GM19397 (cell line): Measurements from ENCODE around the gene AKNAD1.
"Not testable (repeated sequence)": the region's sequence is repeated elsewhere in the genome, so short reads cannot be mapped to it uniquely, and the experiment has no call there.

Experiments used
- ATAC-seq: cut with Tn5 transposase; IDR thresholded peaks from one replicate; pipeline ENCODE4 v1.9.1; 2021; ENCODE audit warnings: mild to moderate bottlenecking, moderate library complexity; ENCODE audit not compliant: unreplicated experiment

Gene AKNAD1

GRCh38 chr1:108856994-108857393, at the start of gene AKNAD1:
Gene AKNAD1, minus strand, starts transcription at chr1:108857094. Its CDS starts 4,430 bp downstream, at chr1:108852664.
- no peak for ATAC-seq

- no peak for ATAC-seq
Observed at GRCh38 chr1:108901106-108901505, 44.2 kb upstream of the AKNAD1 start.

- no peak for ATAC-seq
Observed at GRCh38 chr1:108897865-108898720, 41.2 kb upstream of the AKNAD1 start.

- ATAC-seq = no peak
Observed at GRCh38 chr1:108896146-108897145, 39.6 kb upstream of the AKNAD1 start.

GRCh38 chr1:108893141-108893530, 36.2 kb upstream of the AKNAD1 start:
- ATAC-seq = no peak

GRCh38 chr1:108892356-108893140, 35.7 kb upstream of the AKNAD1 start:
- ATAC-seq = no peak

- ATAC-seq = no peak
Observed at GRCh38 chr1:108889706-108890384, 33.0 kb upstream of the AKNAD1 start.

GRCh38 chr1:108889006-108889645, 32.2 kb upstream of the AKNAD1 start:
- not testable (repeated sequence) for ATAC-seq

- ATAC-seq = no peak
Observed at GRCh38 chr1:108886292-108886691, 29.4 kb upstream of the AKNAD1 start.

- no peak for ATAC-seq
Observed at GRCh38 chr1:108884968-108885367, 28.1 kb upstream of the AKNAD1 start.

- ATAC-seq = no peak
Observed at GRCh38 chr1:108882837-108883236, 25.9 kb upstream of the AKNAD1 start.

- no peak for ATAC-seq
Observed at GRCh38 chr1:108881369-108881768, 24.5 kb upstream of the AKNAD1 start.

- no peak for ATAC-seq
Observed at GRCh38 chr1:108880850-108881249, 24.0 kb upstream of the AKNAD1 start.

GRCh38 chr1:108878678-108879077, 21.8 kb upstream of the AKNAD1 start:
- ATAC-seq = no peak

GRCh38 chr1:108878160-108878469, 21.2 kb upstream of the AKNAD1 start:
- ATAC-seq = no peak

- no peak for ATAC-seq
Observed at GRCh38 chr1:108877348-108878159, 20.7 kb upstream of the AKNAD1 start.

GRCh38 chr1:108871050-108871724, 14.3 kb upstream of the AKNAD1 start:
- no peak for ATAC-seq

GRCh38 chr1:108865316-108865910, 8.5 kb upstream of the AKNAD1 start:
- no peak for ATAC-seq
